ENCODE measurements around the gene SAMD4A.

The SAMD4A gene

GRCh38 chr14:54632452-54632851 lies 65.5 kb downstream of the SAMD4A start:
- no peak overlapping the region for H3K4me3 ChIP-seq (ENCODE audit: control insufficient read depth, low read depth, low read length)
- TF ChIP-seq CTCF (conservative IDR thresholded peaks at IDR 0.05; ENCODE audit: control insufficient read depth, insufficient read depth, low read depth, low read length): no peak
- no peak for DNase-seq (ENCODE audit: low read depth)

- no peak overlapping the region for H3K4me3 ChIP-seq (ENCODE audit: control insufficient read depth, low read depth, low read length)
- no peak for TF ChIP-seq CTCF (conservative IDR thresholded peaks at IDR 0.05; ENCODE audit: control insufficient read depth, insufficient read depth, low read depth, low read length)
- DNase-seq (ENCODE audit: low read depth): no peak
These were observed 66.1 kb downstream of the SAMD4A start for GRCh38 chr14:54633076-54633475.

GRCh38 chr14:54637270-54638134 lies 70.6 kb downstream of the SAMD4A start:
- no peak for TF ChIP-seq CTCF (conservative IDR thresholded peaks at IDR 0.05; ENCODE audit: control insufficient read depth, insufficient read depth, low read depth, low read length)
- no peak overlapping the region for H3K4me3 ChIP-seq (ENCODE audit: control insufficient read depth, low read depth, low read length)
- peak; percentile 64 for DNase-seq (ENCODE audit: low read depth)

GRCh38 chr14:54638135-54638446 lies 71.2 kb downstream of the SAMD4A start:
- peak; percentile 61 for DNase-seq (ENCODE audit: low read depth)
- no peak overlapping the region for H3K4me3 ChIP-seq (ENCODE audit: control insufficient read depth, low read depth, low read length)
- no peak for TF ChIP-seq CTCF (conservative IDR thresholded peaks at IDR 0.05; ENCODE audit: control insufficient read depth, insufficient read depth, low read depth, low read length)

GRCh38 chr14:54639611-54640010 lies 72.7 kb downstream of the SAMD4A start:
- DNase-seq (ENCODE audit: low read depth): no peak

GRCh38 chr14:54640506-54640905 lies 73.6 kb downstream of the SAMD4A start:
- TF ChIP-seq CTCF (conservative IDR thresholded peaks at IDR 0.05; ENCODE audit: control insufficient read depth, insufficient read depth, low read depth, low read length): no peak
- H3K4me3 ChIP-seq (ENCODE audit: control insufficient read depth, low read depth, low read length): no peak overlapping the region
- DNase-seq (ENCODE audit: low read depth): no peak

More at GRCh38 chr14:54639611-54640010, 72.7 kb downstream of the SAMD4A start:
- no peak for TF ChIP-seq CTCF (conservative IDR thresholded peaks at IDR 0.05; ENCODE audit: control insufficient read depth, insufficient read depth, low read depth, low read length)
- no peak overlapping the region for H3K4me3 ChIP-seq (ENCODE audit: control insufficient read depth, low read depth, low read length)
